Measurements from ENCODE around the gene COLGALT1.
A peak's percentile ranks its signal among the peaks of the same experiment; 100 is the strongest.
"Not testable (repeated sequence)": the region's sequence is repeated elsewhere in the genome, so short reads cannot be mapped to it uniquely, and the experiment has no call there.

Gene COLGALT1

DNA sequence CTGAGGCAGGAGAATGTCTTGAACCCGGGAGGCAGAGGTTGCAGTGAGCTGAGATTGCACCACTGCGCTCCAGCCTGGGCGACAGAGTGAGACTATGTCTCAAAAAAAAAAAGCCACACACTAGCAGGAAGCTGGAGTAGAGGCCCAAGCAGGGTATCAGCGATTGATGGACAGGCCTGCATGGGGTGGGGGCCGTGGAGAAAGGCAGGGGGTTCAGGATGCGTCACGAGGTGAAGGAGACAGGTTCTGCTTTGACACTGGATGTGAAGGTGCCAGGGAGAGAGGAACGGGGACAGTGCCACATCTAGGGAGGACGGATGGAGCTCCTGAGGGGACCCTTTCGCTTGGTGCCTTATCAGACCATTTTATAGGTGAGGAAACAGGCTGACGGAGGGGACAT is 7.1 kb downstream of the COLGALT1 start:
- no peak for DNase-seq

DNA sequence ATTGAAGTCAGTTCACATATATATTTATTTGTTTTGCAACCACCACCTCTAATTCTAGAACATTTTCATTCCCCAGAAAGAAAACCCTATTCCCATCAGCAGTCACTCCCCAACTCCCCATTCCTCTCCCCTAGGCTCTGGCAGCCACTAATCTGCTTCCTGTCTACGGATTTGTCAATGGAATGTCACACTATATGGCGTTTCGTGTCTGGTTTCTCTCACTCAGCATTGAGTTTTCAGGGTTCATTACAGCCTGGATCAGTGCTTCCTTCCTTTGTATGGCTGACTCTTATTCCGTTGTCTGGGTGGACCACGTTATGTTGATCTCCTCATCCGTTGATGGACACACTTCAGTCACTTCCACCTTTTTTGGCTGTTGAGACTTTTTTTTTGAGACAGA is 9.3 kb downstream of the COLGALT1 start:
- DNase-seq = no peak

GRCh38 chr19:17565611-17566010 is 10.2 kb downstream of the COLGALT1 start:
- no peak for DNase-seq

- DNase-seq = no peak
Measured at GRCh38 chr19:17567940-17568339, 12.5 kb downstream of the COLGALT1 start.

DNA sequence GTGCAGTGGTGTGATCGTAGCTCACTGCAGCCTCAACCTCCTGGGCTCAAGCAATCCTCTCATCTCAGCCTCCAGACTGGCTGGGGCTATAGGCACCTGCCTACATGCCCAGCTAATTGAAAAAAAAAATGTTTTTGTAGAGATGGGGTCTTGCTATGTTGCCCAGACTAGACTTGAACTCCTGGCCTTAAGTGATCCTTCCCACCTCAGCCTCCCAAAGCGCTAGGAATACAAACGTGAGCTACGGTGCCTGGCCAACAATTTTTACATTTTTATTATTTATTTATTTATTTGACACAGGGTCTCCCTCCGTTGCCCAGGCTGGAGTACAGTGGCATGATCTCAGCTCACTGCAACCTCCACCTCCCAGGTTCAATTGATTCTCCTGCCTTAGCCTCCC is 14.8 kb downstream of the COLGALT1 start:
- DNase-seq = not testable (repeated sequence)

DNA sequence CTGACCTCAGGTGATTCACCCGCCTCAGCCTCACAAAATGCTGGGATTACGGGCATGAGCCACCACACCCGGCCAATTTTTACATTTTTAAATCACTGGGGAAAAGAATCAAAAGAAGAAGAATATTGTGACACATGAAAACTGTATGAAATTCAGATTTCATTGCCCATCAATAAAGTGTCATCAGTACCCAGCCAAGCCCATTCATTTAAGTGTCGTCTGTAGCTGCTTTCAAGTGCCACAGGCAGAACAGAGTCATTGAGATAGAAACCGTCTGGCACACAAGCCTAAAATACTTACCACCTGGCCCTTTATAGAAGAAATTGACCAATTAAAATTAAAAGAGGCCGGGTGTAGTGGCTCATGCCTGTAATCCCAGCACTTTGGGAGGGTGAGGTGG is 15.3 kb downstream of the COLGALT1 start:
- DNase-seq = peak; percentile 82

GRCh38 chr19:17572638-17573037 is 17.2 kb downstream of the COLGALT1 start:
- no peak for DNase-seq

- no peak for DNase-seq
Measured at GRCh38 chr19:17575871-17576757, 20.7 kb downstream of the COLGALT1 start.

- DNase-seq = no peak
Measured at GRCh38 chr19:17576758-17577456, 21.5 kb downstream of the COLGALT1 start.

- no peak for DNase-seq
Measured at GRCh38 chr19:17577457-17578097, 22.1 kb downstream of the COLGALT1 start.

DNA sequence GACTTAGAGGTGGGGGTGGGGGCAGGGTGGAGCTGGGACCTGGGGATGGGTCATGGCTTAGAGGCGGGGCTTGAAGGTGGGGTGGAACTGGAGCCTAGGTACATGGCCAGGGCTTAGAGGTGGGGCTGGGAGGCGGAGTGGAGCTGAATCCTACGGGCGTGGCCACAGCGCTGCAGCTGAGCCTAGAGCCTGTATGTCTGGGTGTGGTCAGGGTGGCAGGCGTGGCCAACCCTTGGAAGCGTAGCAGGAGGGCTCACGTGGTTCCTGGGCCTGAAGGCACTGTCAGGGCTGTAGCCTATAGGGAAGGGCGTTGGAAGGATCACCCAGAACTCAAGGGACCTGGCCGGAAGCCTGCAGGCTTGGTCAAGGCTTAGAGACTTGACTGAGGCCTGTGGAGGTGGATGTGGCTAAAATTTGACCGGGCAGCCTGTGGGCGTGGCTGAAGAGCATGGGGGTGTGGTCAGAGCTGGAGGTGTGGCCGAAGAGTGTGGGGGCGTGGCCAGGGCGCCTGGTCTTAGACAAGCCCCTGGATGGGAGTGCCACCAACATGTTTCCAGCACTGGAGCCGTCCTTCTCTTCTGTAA is 24.3 kb downstream of the COLGALT1 start:
- no peak for DNase-seq

- DNase-seq = no peak
Measured at GRCh38 chr19:17580470-17581144, 25.2 kb downstream of the COLGALT1 start.

DNA sequence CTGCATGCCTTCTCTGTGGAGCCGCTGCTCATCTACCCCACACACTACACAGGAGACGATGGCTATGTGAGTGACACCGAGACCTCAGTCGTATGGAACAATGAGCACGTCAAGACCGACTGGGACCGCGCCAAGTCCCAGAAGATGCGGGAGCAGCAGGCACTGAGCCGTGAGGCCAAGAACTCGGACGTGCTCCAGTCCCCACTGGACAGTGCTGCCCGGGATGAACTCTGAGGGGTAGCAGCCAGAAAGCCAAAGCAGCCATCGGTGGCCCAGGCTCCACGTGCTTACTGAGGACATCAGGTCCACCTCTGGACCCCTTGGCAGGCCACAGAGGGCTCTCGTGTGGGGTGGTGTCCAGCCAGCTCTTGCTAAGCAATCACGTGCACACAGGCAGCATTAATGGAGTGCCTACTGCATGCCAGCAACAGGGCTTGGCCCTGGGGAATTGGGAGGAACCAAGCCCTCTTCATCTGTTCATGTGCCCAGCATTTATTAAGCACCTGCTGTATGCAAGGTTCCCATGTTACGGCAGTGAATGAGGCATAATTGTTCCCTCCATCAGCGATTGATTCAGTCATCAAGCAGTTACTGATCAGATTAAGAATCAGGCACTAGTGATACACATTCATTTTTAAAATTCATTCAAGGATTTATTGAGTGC is 25.9 kb downstream of the COLGALT1 start:
- DNase-seq = no peak

DNA sequence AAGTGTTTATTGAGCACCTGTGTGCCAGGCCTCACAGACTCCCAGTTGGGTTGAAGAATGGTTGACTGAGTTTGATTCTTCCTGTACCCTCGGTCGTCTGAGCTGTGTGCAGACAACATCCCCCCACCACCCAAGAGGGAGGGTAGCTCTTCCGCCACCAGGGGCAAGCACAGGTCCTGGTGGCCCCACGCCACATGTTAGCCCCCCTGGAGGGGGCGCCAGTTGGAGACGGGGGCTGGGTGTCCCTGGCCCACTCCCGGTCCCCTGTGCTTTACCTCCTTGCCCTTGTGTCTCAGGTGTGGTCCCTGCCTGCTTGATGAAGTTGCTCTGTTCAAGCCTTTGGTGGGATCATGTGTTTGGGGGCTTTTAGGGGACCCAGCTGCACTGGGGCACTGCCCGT is 27.2 kb downstream of the COLGALT1 start:
- no peak for DNase-seq

- no peak for DNase-seq
Measured at GRCh38 chr19:17584132-17584531, 28.7 kb downstream of the COLGALT1 start.

DNA sequence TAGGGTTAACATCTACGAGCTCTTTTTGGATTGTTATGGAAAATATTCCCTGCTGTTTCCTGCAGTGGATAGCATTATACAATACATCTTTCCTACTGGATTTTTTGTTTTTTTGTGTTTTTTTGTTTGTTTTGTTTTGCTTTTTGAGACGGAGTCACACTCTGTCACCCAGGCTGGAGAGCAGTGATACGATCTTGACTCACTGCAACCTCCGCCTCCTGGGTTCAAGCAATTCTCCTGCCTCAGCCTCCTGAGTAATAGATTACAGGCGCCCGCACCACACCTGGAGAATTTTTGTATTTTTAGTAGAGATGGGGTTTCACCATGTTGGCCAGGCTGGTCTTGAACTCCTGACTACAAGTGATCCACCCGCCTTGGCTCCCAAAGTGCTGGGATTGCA is 29.9 kb downstream of the COLGALT1 start:
- not testable (repeated sequence) for DNase-seq

DNA sequence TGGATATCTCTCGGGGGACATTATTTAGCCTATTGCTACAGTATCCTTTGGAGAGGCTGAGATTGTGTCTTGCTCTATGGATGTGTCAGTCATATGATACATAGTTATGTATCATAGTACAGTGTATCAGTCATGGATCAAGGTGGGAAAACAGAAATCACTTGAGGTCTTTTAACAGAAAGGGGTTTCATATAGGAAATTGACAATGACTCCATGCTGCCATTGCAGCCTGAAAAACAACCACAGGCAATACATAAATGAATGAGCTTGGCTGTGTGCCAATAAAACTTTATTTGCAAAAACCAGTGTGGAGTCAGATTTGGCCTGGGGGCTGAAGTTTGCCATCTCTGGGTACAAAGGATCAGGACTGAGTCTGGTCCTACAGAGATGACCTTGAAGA is 35.4 kb downstream of the COLGALT1 start:
- no peak for DNase-seq

DNA sequence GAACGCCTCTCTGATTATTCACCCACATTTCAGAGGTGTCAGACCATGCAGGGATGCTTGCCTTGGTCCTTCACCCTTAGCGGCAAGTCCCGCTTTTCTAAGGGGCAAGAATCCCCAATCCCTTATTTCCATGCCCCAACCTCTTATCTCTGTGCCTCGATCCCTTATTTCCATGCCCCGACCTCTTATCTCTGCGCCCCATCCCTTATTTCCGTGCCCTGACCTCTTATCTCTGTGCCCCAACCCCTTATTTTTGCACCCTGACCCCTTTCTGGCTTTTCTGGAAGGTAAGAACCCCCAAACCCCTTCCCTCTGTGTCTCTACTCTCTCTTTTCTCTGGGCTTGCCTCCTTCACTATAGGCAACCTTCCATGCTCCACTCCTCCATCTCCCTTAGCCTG is 38.8 kb downstream of the COLGALT1 start:
- DNase-seq = not testable (repeated sequence)

DNA sequence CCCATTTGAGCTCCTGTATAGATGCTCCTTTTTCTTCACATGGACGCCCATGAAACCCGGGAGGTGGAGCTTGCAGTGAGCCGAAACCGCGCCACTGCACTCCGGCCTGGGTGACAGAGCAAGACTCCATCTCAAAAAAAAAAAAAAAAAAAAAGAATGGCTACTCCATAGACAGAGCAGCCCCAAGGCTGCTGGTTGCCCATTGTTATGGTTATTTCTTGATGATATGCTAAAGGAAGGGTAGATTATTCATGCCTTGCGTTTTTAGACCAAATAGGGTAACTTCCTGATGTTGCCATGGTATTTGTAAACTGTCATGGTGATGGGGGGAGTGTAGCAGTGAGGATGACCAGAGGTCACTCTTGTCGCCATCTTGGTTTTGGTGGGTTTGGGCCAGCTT is 42.6 kb downstream of the COLGALT1 start:
- not testable (repeated sequence) for DNase-seq

DNA sequence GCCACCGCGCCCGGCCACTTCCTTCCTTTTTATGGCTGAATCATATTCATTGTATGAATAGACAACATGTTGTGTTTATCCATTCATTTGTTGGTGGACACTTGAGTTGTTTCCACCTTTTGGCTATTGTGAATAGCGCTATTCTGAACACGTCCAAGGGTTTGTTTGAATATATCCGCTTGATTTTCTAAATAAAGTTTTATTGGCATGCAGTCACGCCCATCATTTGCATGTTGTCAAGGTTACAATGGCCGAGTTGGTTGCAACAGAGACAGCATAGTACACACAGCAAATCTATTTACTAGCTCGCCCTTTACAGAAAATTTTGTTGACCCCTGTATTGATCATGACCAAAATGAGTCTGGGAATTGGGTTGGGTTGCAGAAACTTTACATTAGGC is 43.5 kb downstream of the COLGALT1 start:
- no peak for DNase-seq

DNA sequence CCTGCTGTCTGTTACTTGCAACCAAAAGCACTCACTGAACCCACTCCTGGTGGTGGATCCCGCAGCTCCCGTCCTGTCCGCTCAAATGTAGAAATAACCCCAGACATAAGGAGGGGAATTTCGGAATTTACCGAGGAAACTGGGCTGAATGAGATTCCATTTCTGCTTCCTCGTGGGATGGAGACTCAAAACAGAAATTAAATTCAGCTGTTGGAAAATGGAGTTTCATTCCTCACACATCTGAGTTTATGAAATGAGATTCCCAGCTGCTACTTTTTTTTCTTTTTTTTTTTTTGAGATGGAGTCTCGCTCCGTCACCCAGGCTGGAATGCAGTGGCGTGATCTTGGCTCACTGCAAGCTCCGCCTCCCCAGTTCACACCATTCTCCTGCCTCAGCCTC is 44.3 kb downstream of the COLGALT1 start:
- no peak for DNase-seq

- no peak for DNase-seq
Measured at GRCh38 chr19:17601683-17602082, 46.2 kb downstream of the COLGALT1 start.
